Neuronal stem cell (in vitro differentiated cells): Measurements from ENCODE around the gene UGT1A4.
A peak's percentile ranks its signal among the peaks of the same experiment; 100 is the strongest.

Source experiments
- DNase-seq: peaks from one replicate; pipeline ENCODE4 v3.0.0-alpha.2; 2013; ENCODE audit warnings: low spot score
- H2AFZ ChIP-seq: one replicate; pipeline ENCODE4 v1.6.1; 2013; ENCODE audit warnings: mild to moderate bottlenecking, low read length, inconsistent platforms
- H2AK5ac ChIP-seq: 2 replicates; pipeline ENCODE4 v1.6.1; 2013; ENCODE audit warnings: low read depth, mild to moderate bottlenecking, inconsistent platforms, low read length, moderate library complexity, mixed read lengths
- H2BK120ac ChIP-seq: 2 replicates; pipeline ENCODE4 v1.6.1; 2013; ENCODE audit warnings: low read depth, mild to moderate bottlenecking, inconsistent platforms, low read length, moderate library complexity, mixed read lengths
- H2BK12ac ChIP-seq: one replicate; pipeline ENCODE4 v1.6.1; 2013; ENCODE audit warnings: low read length, inconsistent platforms
- H2BK15ac ChIP-seq: 2 replicates; pipeline ENCODE4 v1.6.1; 2013; ENCODE audit warnings: mild to moderate bottlenecking, low read length, inconsistent platforms, mixed read lengths
- H2BK5ac ChIP-seq: one replicate; pipeline ENCODE4 v1.6.1; 2013; ENCODE audit warnings: inconsistent platforms, mild to moderate bottlenecking, low read length, moderate library complexity
- H3K14ac ChIP-seq: one replicate; pipeline ENCODE4 v1.6.1; 2013; ENCODE audit warnings: low read length, inconsistent platforms
- H3K18ac ChIP-seq: 2 replicates; pipeline ENCODE4 v1.6.1; 2013; ENCODE audit warnings: low read length, inconsistent platforms
- H3K23ac ChIP-seq: 2 replicates; pipeline ENCODE4 v1.6.1; 2013; ENCODE audit warnings: low read depth, mild to moderate bottlenecking, mixed read lengths, low read length, inconsistent platforms; ENCODE audit not compliant: poor library complexity
- H3K27ac ChIP-seq: replicated peaks from 3 replicates; pipeline ENCODE4 v1.5.1; 2013; ENCODE audit warnings: low read length, inconsistent platforms
- H3K27me3 ChIP-seq, 3 experiments: 2 replicates each; pipeline ENCODE4 v1.6.1; 2013; ENCODE audit warnings: low read length in 3 of 3, mild to moderate bottlenecking in 2 of 3, inconsistent platforms in 1 of 3, low read depth in 1 of 3, mixed read lengths in 1 of 3, moderate library complexity in 1 of 3; ENCODE audit not compliant: control insufficient read depth in 3 of 3, insufficient read depth in 3 of 3
- H3K36me3 ChIP-seq, 2 donors: replicated peaks in 1 of 2; 2 replicates each; pipeline ENCODE4 v1.6.1; 2013; ENCODE audit warnings: low read length in 2 of 2; ENCODE audit not compliant: control insufficient read depth in 2 of 2, insufficient read depth in 2 of 2
- H3K4ac ChIP-seq: 2 replicates; pipeline ENCODE4 v1.6.1; 2013; ENCODE audit warnings: inconsistent platforms, mild to moderate bottlenecking, low read length, moderate library complexity
- H3K4me1 ChIP-seq, 2 donors: 1 replicate in 1 of 2; 2 replicates in 1 of 2; pipeline ENCODE4 v1.6.1; 2013; ENCODE audit warnings: low read length in 2 of 2, low read depth in 1 of 2; ENCODE audit not compliant: control insufficient read depth in 2 of 2, insufficient read depth in 1 of 2
- H3K4me2 ChIP-seq: one replicate; pipeline ENCODE4 v1.6.1; 2013; ENCODE audit warnings: mild to moderate bottlenecking, low read length, inconsistent platforms; ENCODE audit not compliant: insufficient read depth, poor library complexity, severe bottlenecking
- H3K4me3 ChIP-seq, 2 donors: 2 replicates each; pipeline ENCODE4 v1.5.1; 2013; ENCODE audit warnings: low read length in 2 of 2, mild to moderate bottlenecking in 2 of 2, inconsistent platforms in 1 of 2, moderate library complexity in 1 of 2
- H3K79me1 ChIP-seq: one replicate; pipeline ENCODE4 v1.6.1; 2013; ENCODE audit warnings: low read depth, mild to moderate bottlenecking, inconsistent platforms, low read length, moderate library complexity
- H3K9ac ChIP-seq: one replicate; pipeline ENCODE4 v1.6.1; 2013; ENCODE audit warnings: mild to moderate bottlenecking, low read depth, low read length, inconsistent platforms; ENCODE audit not compliant: poor library complexity
- H3K9me3 ChIP-seq, 2 donors: replicated peaks in 1 of 2; 2 replicates each; pipeline versions ENCODE3 to v1.6.1; 2013; ENCODE audit warnings: low read length in 2 of 2, mild to moderate bottlenecking in 2 of 2, inconsistent platforms in 1 of 2, low read depth in 1 of 2, mixed read lengths in 1 of 2, moderate library complexity in 1 of 2; ENCODE audit not compliant: control insufficient read depth in 2 of 2, insufficient read depth in 1 of 2
- H4K8ac ChIP-seq: one replicate; pipeline ENCODE4 v1.6.1; 2013; ENCODE audit warnings: low read depth, mild to moderate bottlenecking, inconsistent platforms, low read length, moderate library complexity
- H4K91ac ChIP-seq: one replicate; pipeline ENCODE4 v1.6.1; 2013; ENCODE audit warnings: low read length, low read depth, mild to moderate bottlenecking, inconsistent platforms; ENCODE audit not compliant: poor library complexity
- WGBS, 2 donors: extraction: QIAGEN DNeasy Blood & Tissue Kit; methylation state at CpG; one replicate each; pipeline ENCODE4 v1.1.7; 2013; ENCODE audit warnings: missing lambda C conversion rate in 2 of 2, mixed read lengths in 1 of 2; ENCODE audit not compliant: insufficient read length in 2 of 2, insufficient replicate concordance in 1 of 2; ENCODE audit errors: extremely low coverage in 2 of 2; 5-methylcytosine and 5-hydroxymethylcytosine counted together

The UGT1A4 gene

GRCh38 chr2:233793465-233794127 lies 75.1 kb downstream of the UGT1A4 start:
- no peak overlapping the region for H3K4me2 ChIP-seq
- H3K27me3 ChIP-seq = peaks cover 0 to 3% (median 0%) of the 10 kb centered on the region in 3 experiments
- H3K79me1 ChIP-seq = no peaks in the 10 kb centered on the region
- H2AK5ac ChIP-seq = peak overlapping the region; percentile 2
- H3K9me3 ChIP-seq = no peaks in the 10 kb centered on the region
- WGBS, 2 donors = no CpG with 5 or more reads among the region's 18 CpGs
- no peak overlapping the region for H3K23ac ChIP-seq
- no peak overlapping the region for H3K27ac ChIP-seq
- H4K91ac ChIP-seq = no peak overlapping the region
- H2BK12ac ChIP-seq = no peak overlapping the region
- peak overlapping the region; percentile 65 for H2BK15ac ChIP-seq
- DNase-seq = no peak
- no peak overlapping the region for H4K8ac ChIP-seq
- no peak overlapping the region for H2BK5ac ChIP-seq
- H3K4me3 ChIP-seq = no peak overlapping the region
- no peak overlapping the region for H3K14ac ChIP-seq
- H2AFZ ChIP-seq = no peak overlapping the region
- peak overlapping the region; percentile 34 for H3K9ac ChIP-seq
- H3K18ac ChIP-seq = no peak overlapping the region
- H3K4ac ChIP-seq = peak overlapping the region; percentile 20
- H3K4me1 ChIP-seq = no peaks in the 10 kb centered on the region
- no peaks in the 10 kb centered on the region for H3K36me3 ChIP-seq
- H2BK120ac ChIP-seq = no peak overlapping the region

- H2BK5ac ChIP-seq = no peak overlapping the region
- H3K4ac ChIP-seq = peak overlapping the region; percentile 20
- H2BK12ac ChIP-seq = peak overlapping the region; percentile 66
- no peak overlapping the region for H2AFZ ChIP-seq
- H3K23ac ChIP-seq = no peak overlapping the region
- H3K36me3 ChIP-seq = no peaks in the 10 kb centered on the region
- no peak overlapping the region for H2AK5ac ChIP-seq
- H3K4me3 ChIP-seq = no peak overlapping the region
- no peak overlapping the region for H3K9ac ChIP-seq
- DNase-seq = no peak
- peaks cover 0 to 2% of the 10 kb centered on the region in 2 donors for H3K4me1 ChIP-seq
- peaks cover 0 to 3% (median 0%) of the 10 kb centered on the region in 3 experiments for H3K27me3 ChIP-seq
- no peak overlapping the region for H2BK120ac ChIP-seq
- WGBS, 2 donors = no CpG with 5 or more reads among the region's 17 CpGs
- H2BK15ac ChIP-seq = peak overlapping the region; percentile 65
- no peaks in the 10 kb centered on the region for H3K9me3 ChIP-seq
- H3K18ac ChIP-seq = no peak overlapping the region
- H3K27ac ChIP-seq = no peak overlapping the region
- H4K8ac ChIP-seq = no peak overlapping the region
- H3K79me1 ChIP-seq = no peaks in the 10 kb centered on the region
- no peak overlapping the region for H3K14ac ChIP-seq
- H4K91ac ChIP-seq = no peak overlapping the region
- no peak overlapping the region for H3K4me2 ChIP-seq
These were observed 75.7 kb downstream of the UGT1A4 start for GRCh38 chr2:233794128-233794658.

- Histone ChIP-seq H3K18ac (peak overlapping the region; percentile 20), H3K4ac (no peak overlapping the region), H4K91ac (no peak overlapping the region), H2BK5ac (no peak overlapping the region), H3K27ac (no peak overlapping the region), H2BK120ac (no peak overlapping the region), H3K9me3 (no peaks in the 10 kb centered on the region), H3K4me2 (no peak overlapping the region), H2BK15ac (no peak overlapping the region), H2AFZ (no peak overlapping the region), H3K27me3 (peaks cover 0 to 3% (median 0%) of the 10 kb centered on the region in 3 experiments), H3K4me3 (no peak overlapping the region), H3K9ac (no peak overlapping the region), H3K36me3 (no peaks in the 10 kb centered on the region), H3K23ac (peak overlapping the region; percentile 22), H3K79me1 (no peaks in the 10 kb centered on the region), H3K14ac (peak overlapping the region; percentile 2), H4K8ac (no peak overlapping the region), H3K4me1 (peaks cover 0 to 2% of the 10 kb centered on the region in 2 donors), H2BK12ac (no peak overlapping the region), H2AK5ac (no peak overlapping the region)
- no peak for DNase-seq
- no CpG with 5 or more reads among the region's 13 CpGs for WGBS, 2 donors
These were observed 77.2 kb downstream of the UGT1A4 start for GRCh38 chr2:233795735-233796171.

- Histone ChIP-seq H3K79me1 (no peaks in the 10 kb centered on the region), H3K18ac (no peak overlapping the region), H3K4ac (no peak overlapping the region), H4K8ac (no peak overlapping the region), H3K36me3 (no peaks in the 10 kb centered on the region), H2BK15ac (no peak overlapping the region), H3K9me3 (no peaks in the 10 kb centered on the region), H3K4me2 (no peak overlapping the region), H2BK5ac (no peak overlapping the region), H2AK5ac (no peak overlapping the region), H3K23ac (no peak overlapping the region), H3K27ac (no peak overlapping the region), H3K4me3 (no peak overlapping the region), H2BK120ac (no peak overlapping the region), H2AFZ (no peak overlapping the region), H2BK12ac (no peak overlapping the region), H3K4me1 (peaks cover 0 to 2% of the 10 kb centered on the region in 2 donors), H3K14ac (no peak overlapping the region), H4K91ac (no peak overlapping the region), H3K9ac (no peak overlapping the region), H3K27me3 (peaks cover 0 to 3% (median 0%) of the 10 kb centered on the region in 3 experiments)
- no peak for DNase-seq
- no CpG with 5 or more reads among the region's 9 CpGs for WGBS, 2 donors
These were observed 77.7 kb downstream of the UGT1A4 start for GRCh38 chr2:233796254-233796653.
